ENCODE measurements around the gene RPL35A. TPM values are rescaled to one million over a fixed set of nuclear protein-coding genes. Genes with fewer than 3 reads are reported as not detected.
"Not testable (repeated sequence)": the region's sequence is repeated elsewhere in the genome, so short reads cannot be mapped to it uniquely, and the experiment has no call there.

The RPL35A gene
- total RNA-seq, 1 donor from 2014 or later: 371 TPM

DNA sequence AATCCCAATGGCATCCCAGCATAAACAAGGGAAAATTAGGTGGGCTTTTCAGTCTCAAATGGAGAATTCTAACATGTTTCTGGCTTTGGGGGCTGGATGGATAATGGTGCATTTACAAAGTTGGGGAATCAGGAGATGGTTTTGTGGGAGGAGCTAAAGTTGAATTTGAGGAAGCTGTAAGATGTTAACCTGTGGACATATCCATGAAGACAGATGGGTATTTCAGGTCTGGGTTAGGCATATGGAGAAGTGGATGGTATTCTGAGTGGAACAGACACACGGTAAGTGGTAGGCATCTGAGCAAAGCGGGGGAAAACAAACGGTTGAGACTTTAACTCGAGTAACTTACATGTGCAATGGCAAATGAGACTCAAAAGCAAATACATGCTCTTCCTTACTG is 8.4 kb downstream of the RPL35A start:
- Histone ChIP-seq H3K27me3 (no peaks in the 10 kb centered on the region), H3K9me3 (no peaks in the 10 kb centered on the region), H3K36me3 (peaks cover 0 to 35% of the 10 kb centered on the region in 2 donors), H3K4me3 (no peak overlapping the region), H3K27ac (no peak overlapping the region), H3K4me1 (peaks cover 36% of the 10 kb centered on the region)
- DNase-seq (ENCODE audit: extremely low spot score in 2 of 2): no peak
- TF ChIP-seq CTCF (IDR thresholded peaks at IDR 0.05) (no peak), POLR2AphosphoS5 (IDR thresholded peaks at IDR 0.05; ENCODE audit: insufficient read depth in 1 of 2, low read depth in 1 of 2) (no peak), POLR2A (IDR thresholded peaks at IDR 0.05) (no peak)
- intact Hi-C loops (cut with DNase I): no loop called here

DNA sequence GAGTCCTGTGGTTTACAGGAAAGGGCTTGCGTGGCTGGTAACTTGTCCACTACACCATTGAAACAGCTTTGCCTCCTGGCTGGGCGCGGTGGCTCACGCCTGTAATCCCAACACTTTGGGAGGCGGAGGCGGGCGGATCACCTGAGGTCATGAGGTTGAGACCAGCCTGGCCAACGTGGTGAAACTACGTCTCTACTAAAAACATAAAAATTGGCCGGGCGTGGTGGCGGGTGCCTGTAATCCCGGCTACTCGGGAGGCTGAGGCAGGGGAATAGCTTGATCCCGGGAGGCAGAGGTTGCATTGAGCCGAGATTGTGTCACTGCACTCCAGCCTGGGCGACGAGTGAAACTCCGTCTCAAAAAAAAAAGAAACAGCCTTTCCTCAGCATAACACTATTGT is 8.9 kb downstream of the RPL35A start:
- H3K27me3 ChIP-seq; DNase-seq (ENCODE audit: extremely low spot score in 2 of 2); H3K9me3 ChIP-seq; intact Hi-C loops (cut with DNase I): not testable (repeated sequence)
- Histone ChIP-seq H3K27ac (peak overlapping the region; percentile 58), H3K4me3 (peak overlapping the region in 1 of 2 donors; percentile 67), H3K36me3 (peaks cover 0 to 30% of the 10 kb centered on the region in 2 donors), H3K4me1 (peaks cover 31% of the 10 kb centered on the region)

DNA sequence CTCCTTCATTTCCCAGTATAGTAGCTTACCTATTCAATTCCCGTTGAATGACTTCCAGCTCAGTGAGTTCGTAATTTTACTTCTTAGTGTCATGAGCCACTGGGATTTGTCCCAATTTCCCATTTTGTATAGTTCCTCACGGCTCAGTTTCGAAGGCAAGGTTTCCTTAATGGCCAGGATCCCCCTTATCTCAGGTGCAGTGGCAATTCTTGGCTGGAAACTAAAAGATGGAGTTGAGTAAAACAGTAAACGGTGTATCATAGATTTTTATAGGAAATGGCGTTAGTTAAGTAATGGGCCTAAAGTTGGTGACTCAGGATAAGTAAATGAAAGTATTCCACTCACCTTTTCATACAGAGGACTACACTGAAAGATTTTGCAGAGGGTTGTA is 9.5 kb downstream of the RPL35A start:
- DNase-seq (ENCODE audit: extremely low spot score in 2 of 2): no peak
- H3K4me1 ChIP-seq: peaks cover 26% of the 10 kb centered on the region
- peaks cover 0 to 24% of the 10 kb centered on the region in 2 donors for H3K36me3 ChIP-seq
- H3K9me3 ChIP-seq: no peaks in the 10 kb centered on the region
- no peaks in the 10 kb centered on the region for H3K27me3 ChIP-seq
- TF ChIP-seq CTCF (IDR thresholded peaks at IDR 0.05): no peak
- no peak for TF ChIP-seq POLR2AphosphoS5 (IDR thresholded peaks at IDR 0.05; ENCODE audit: insufficient read depth in 1 of 2, low read depth in 1 of 2)
- TF ChIP-seq POLR2A (IDR thresholded peaks at IDR 0.05): no peak
- peak overlapping the region; percentile 58 for H3K27ac ChIP-seq
- intact Hi-C loops (cut with DNase I): no loop called here
- H3K4me3 ChIP-seq: peak overlapping the region; percentile 67 to 87

DNA sequence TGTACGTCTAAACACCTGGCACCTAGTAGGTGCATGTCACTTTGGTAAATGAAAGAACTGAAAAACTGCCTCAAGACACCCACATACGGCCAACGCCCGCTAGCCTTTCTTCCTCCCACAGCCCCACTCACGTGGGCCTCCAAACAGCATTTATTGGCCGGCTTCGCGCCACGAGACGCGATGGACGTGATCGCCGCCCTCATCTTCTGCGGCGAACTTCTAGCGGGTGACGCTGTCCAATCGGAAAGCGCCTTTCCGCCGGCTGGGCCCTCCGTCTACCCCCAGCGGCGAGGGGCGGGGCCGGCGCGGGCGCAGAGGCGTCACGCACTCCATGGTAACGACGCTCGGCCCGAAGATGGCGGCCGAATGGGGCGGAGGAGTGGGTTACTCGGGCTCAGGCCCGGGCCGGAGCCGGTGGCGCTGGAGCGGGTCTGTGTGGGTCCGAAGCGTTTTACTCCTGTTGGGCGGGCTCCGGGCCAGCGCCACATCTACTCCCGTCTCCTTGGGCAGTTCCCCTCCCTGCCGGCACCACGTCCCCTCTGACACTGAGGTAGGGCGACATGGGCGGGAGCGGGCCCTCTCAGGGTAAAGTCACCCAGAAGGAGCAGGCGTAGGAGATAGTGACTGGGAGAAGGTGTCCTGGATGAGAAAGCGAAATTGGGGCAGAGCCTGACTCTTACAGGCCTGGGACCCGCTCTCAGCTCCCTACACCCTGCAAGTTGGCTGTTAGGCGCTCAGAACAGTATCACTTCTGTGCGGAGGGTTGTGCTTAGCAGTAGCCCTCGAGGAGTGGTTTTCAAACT is 10.1 kb downstream of the RPL35A start, which contains the start of gene LMLN:
Gene LMLN, plus strand, starts transcription at position 327 of the 803 bp plus-strand sequence. Its CDS starts 29 bp downstream, at position 356.
- peak; percentile 96 for DNase-seq (ENCODE audit: extremely low spot score in 2 of 2)
- peak within 1 kb of the TSS; percentile 67 to 87 for H3K4me3 ChIP-seq
- intact Hi-C loops (cut with DNase I): no loop called here
- peaks cover 0 to 18% of the 10 kb centered on the region in 2 donors for H3K36me3 ChIP-seq
- no peaks in the 10 kb centered on the region for H3K27me3 ChIP-seq
- H3K27ac ChIP-seq: peak within 1 kb of the TSS; percentile 68
- peak; percentile 91 for TF ChIP-seq POLR2AphosphoS5 (IDR thresholded peaks at IDR 0.05; ENCODE audit: insufficient read depth in 1 of 2, low read depth in 1 of 2)
- peak in 1 of 2 donors; percentile 42 for TF ChIP-seq POLR2A (IDR thresholded peaks at IDR 0.05)
- TF ChIP-seq CTCF (IDR thresholded peaks at IDR 0.05): no peak
- peaks cover 26% of the 10 kb centered on the region for H3K4me1 ChIP-seq
- no peaks in the 10 kb centered on the region for H3K9me3 ChIP-seq

DNA sequence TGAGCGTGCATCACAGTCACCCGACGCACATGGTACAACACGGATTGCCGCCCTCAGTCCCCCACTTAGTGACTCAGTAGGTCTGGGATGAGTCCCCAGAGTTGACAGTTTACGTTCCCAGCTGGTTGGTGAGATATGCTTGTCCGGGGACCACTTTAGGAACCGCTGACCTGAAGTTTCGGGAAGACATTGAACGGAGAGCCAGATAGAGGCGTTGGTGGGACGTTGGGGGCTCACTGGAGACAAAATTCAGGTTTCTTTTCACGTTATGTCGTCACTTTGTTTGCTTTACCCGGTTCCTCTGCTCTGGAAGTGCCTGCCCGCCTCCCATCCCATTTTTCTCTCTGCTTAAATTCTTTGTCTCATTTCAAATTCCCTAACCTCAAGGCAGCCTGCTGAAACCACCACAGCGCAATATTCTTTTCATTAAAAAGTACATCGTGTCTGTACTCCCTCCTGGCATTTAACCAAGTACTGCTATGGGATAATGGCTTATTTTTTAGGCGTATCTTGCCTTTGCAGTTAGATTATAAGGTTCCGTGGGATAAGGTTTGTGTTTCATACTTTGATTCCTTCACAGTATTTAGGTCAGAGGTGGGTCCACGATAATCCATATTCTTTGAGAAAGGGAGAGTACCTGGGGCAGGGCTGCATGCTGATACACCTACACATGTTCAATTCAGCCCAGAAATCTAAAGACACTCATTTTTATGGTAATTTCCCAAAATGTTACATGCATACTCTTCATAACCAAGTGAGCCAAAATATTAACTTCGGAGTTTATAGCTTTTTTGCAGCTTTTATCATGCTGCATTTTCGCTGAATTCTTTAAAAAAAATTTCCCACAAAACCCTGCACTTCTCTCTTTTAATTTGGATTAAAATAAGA is 10.9 kb downstream of the RPL35A start:
- peak in 1 of 2 donors; percentile 89 for DNase-seq (ENCODE audit: extremely low spot score in 2 of 2)
- H3K27me3 ChIP-seq: no peaks in the 10 kb centered on the region
- peaks cover 26% of the 10 kb centered on the region for H3K4me1 ChIP-seq
- intact Hi-C loops (cut with DNase I): no loop called here
- peak overlapping the region; percentile 68 for H3K27ac ChIP-seq
- TF ChIP-seq POLR2A (IDR thresholded peaks at IDR 0.05) (no peak), CTCF (IDR thresholded peaks at IDR 0.05) (no peak), POLR2AphosphoS5 (IDR thresholded peaks at IDR 0.05; ENCODE audit: insufficient read depth in 1 of 2, low read depth in 1 of 2) (no peak)
- H3K9me3 ChIP-seq: no peaks in the 10 kb centered on the region
- H3K4me3 ChIP-seq: peak overlapping the region; percentile 67 to 87
- H3K36me3 ChIP-seq: peaks cover 0 to 9% of the 10 kb centered on the region in 2 donors
